IMR-90 (cell line): ENCODE data around the gene GALNT4. TPM values are rescaled to one million over a fixed set of nuclear protein-coding genes. Genes with fewer than 3 reads are reported as not detected.

Experiments
- ATAC-seq: fragments of 200-7000 bp; cut with Tn5 transposase; 2 replicates; pipeline ENCODE4 v1.9.1; 2020; ENCODE audit warnings: low read depth, mild to moderate bottlenecking, moderate library complexity
- BruUV-seq: library from RNA; stranded (reverse); fragments of 400-500 nt; replicated peaks from 2 replicates; lab custom pipeline; 2021; lab: Mats Ljungman, UMichigan
- CTCF ChIA-PET: fragments of 300-600 bp; formaldehyde crosslinking; extraction: SDS; loops from one replicate; lab custom pipeline; 2021; ENCODE audit warnings: antibody characterized with exemption; lab: Yijun Ruan, JAX
- POLR2A ChIA-PET: fragments of 300-600 bp; sonication (Branson Sonifier 250); formaldehyde crosslinking; loops from one replicate; lab custom pipeline; 2022; ENCODE audit warnings: antibody characterized with exemption; ENCODE audit not compliant: unreplicated experiment; lab: Charles Lee
- DNase-seq: peaks from one replicate; pipeline ENCODE4 v3.0.0; 2013
- H2AFZ ChIP-seq: replicated peaks from 2 replicates; pipeline ENCODE3; 2013; ENCODE audit warnings: low read length, mild to moderate bottlenecking; ENCODE audit not compliant: poor library complexity
- H2AK5ac ChIP-seq: 2 replicates; pipeline ENCODE4 v1.6.1; 2013; ENCODE audit warnings: low read depth, low read length, inconsistent platforms
- H2AK9ac ChIP-seq: replicated peaks from 2 replicates; pipeline ENCODE3; 2013; ENCODE audit warnings: mild to moderate bottlenecking, low read depth, low read length, moderate library complexity; ENCODE audit not compliant: poor library complexity
- H2BK120ac ChIP-seq: 2 replicates; pipeline ENCODE4 v1.6.1; 2013; ENCODE audit warnings: low read depth, low read length, inconsistent platforms
- H2BK15ac ChIP-seq: 3 replicates; pipeline ENCODE4 v1.6.1; 2013; ENCODE audit warnings: low read depth, low read length, inconsistent platforms
- H2BK20ac ChIP-seq: 2 replicates; pipeline ENCODE4 v1.6.1; 2013; ENCODE audit warnings: low read depth, mild to moderate bottlenecking, inconsistent platforms, low read length, moderate library complexity
- H2BK5ac ChIP-seq: 2 replicates; pipeline ENCODE4 v1.6.1; 2013; ENCODE audit warnings: mild to moderate bottlenecking, low read depth, low read length, inconsistent platforms; ENCODE audit not compliant: poor library complexity, severe bottlenecking
- H3K14ac ChIP-seq: replicated peaks from 2 replicates; pipeline ENCODE4 v1.6.1; 2013; ENCODE audit warnings: low read depth, low read length, inconsistent platforms
- H3K18ac ChIP-seq: 2 replicates; pipeline ENCODE4 v1.6.1; 2013; ENCODE audit warnings: low read depth, low read length, control low read depth
- H3K23ac ChIP-seq: 2 replicates; pipeline ENCODE4 v1.6.1; 2013; ENCODE audit warnings: low read depth, low read length, inconsistent platforms
- H3K27ac ChIP-seq: 2 replicates; pipeline ENCODE4 v1.5.1; 2013; ENCODE audit warnings: mild to moderate bottlenecking, control low read depth, low read length; ENCODE audit not compliant: insufficient read depth
- H3K27me3 ChIP-seq: 2 replicates; pipeline ENCODE4 v1.6.1; 2013; ENCODE audit warnings: low read length; ENCODE audit not compliant: control insufficient read depth, insufficient read depth
- H3K36me3 ChIP-seq: 2 replicates; pipeline ENCODE4 v1.6.1; 2013; ENCODE audit warnings: low read length, mixed read lengths; ENCODE audit not compliant: control insufficient read depth, insufficient read depth
- H3K4ac ChIP-seq: 2 replicates; pipeline ENCODE4 v1.6.1; 2013; ENCODE audit warnings: low read depth, low read length, inconsistent platforms
- H3K4me1 ChIP-seq: 2 replicates; pipeline ENCODE4 v1.6.1; 2013; ENCODE audit warnings: low read length, mixed read lengths; ENCODE audit not compliant: control insufficient read depth, insufficient read depth
- H3K4me2 ChIP-seq: 2 replicates; pipeline ENCODE4 v1.6.1; 2013; ENCODE audit warnings: low read depth, mild to moderate bottlenecking, control low read depth, low read length, moderate library complexity
- H3K4me3 ChIP-seq: 2 replicates; pipeline ENCODE4 v1.5.1; 2013; ENCODE audit warnings: low read depth, mild to moderate bottlenecking, control low read depth, low read length, moderate library complexity; ENCODE audit not compliant: insufficient read depth
- H3K56ac ChIP-seq: 2 replicates; pipeline ENCODE4 v1.6.1; 2013; ENCODE audit warnings: low read length, inconsistent platforms; ENCODE audit not compliant: insufficient read depth; ENCODE audit errors: extremely low read depth
- H3K79me1 ChIP-seq, 2 experiments: 2 replicates each; pipeline ENCODE4 v1.6.1; 2013; ENCODE audit warnings: low read length in 2 of 2, inconsistent platforms in 1 of 2, low read depth in 1 of 2
- H3K9ac ChIP-seq: 2 replicates; pipeline ENCODE4 v1.6.1; 2013; ENCODE audit warnings: low read depth, low read length, control low read depth
- H3K9me1 ChIP-seq: 2 replicates; pipeline ENCODE4 v1.6.1; 2013; ENCODE audit warnings: low read length, inconsistent platforms; ENCODE audit not compliant: insufficient read depth
- H3K9me3 ChIP-seq: 2 replicates; pipeline ENCODE4 v1.6.1; 2013; ENCODE audit warnings: low read length; ENCODE audit not compliant: control insufficient read depth, insufficient read depth
- H4K20me1 ChIP-seq: 2 replicates; pipeline ENCODE4 v1.6.1; 2013; ENCODE audit warnings: low read length, inconsistent platforms; ENCODE audit not compliant: insufficient read depth
- H4K5ac ChIP-seq: 2 replicates; pipeline ENCODE4 v1.6.1; 2013; ENCODE audit warnings: mild to moderate bottlenecking, low read depth, low read length, control low read depth
- H4K8ac ChIP-seq, 2 experiments: 2 replicates each; pipeline ENCODE4 v1.6.1; 2013; ENCODE audit warnings: low read depth in 2 of 2, low read length in 2 of 2, control low read depth in 1 of 2, inconsistent platforms in 1 of 2
- H4K91ac ChIP-seq: 2 replicates; pipeline ENCODE4 v1.6.1; 2013; ENCODE audit warnings: low read depth, low read length, inconsistent platforms; ENCODE audit not compliant: insufficient read depth
- CHD1 ChIP-seq: IDR thresholded peaks from 2 replicates; pipeline ENCODE4 v1.6.1; 2012; ENCODE audit warnings: low read depth, low read length, improper control_type of control experiment
- NFE2L2 ChIP-seq: fragments of 150-350 bp; IDR thresholded peaks from 2 replicates; pipeline ENCODE4 v1.6.1; 2016; ENCODE audit warnings: low read depth, mild to moderate bottlenecking, low read length
- RCOR1 ChIP-seq: IDR thresholded peaks from 2 replicates; pipeline ENCODE4 v1.6.1; 2012; ENCODE audit warnings: mild to moderate bottlenecking, low read length, improper control_type of control experiment; ENCODE audit not compliant: insufficient replicate concordance
- SMC3 ChIP-seq: fragments of 150-350 bp; IDR thresholded peaks from 2 replicates; pipeline ENCODE4 v1.6.1; 2016; ENCODE audit warnings: low read depth, mild to moderate bottlenecking, antibody characterized with exemption, low read length, moderate library complexity
- WGBS, 2 experiments: methylation state at CpG; one replicate each; pipeline versions ENCODE4 v1.1.5 to v1.1.7; 2013; ENCODE audit warnings: missing lambda C conversion rate in 2 of 2; ENCODE audit not compliant: insufficient read length in 1 of 2; ENCODE audit errors: extremely low coverage in 2 of 2; 5-methylcytosine and 5-hydroxymethylcytosine counted together
- dilution Hi-C: fragments of 300-500 bp; cut with HindIII; formaldehyde crosslinking; loops from one replicate; pipeline ENCODE4 v1.14.3; 2018; ENCODE audit warnings: low sequenced_read_pairs; ENCODE audit not compliant: unreplicated experiment
- in situ Hi-C: fragments of 300-500 bp; cut with MboI; formaldehyde crosslinking; loops from 3 replicates; pipeline ENCODE4 v1.14.3; 2019; ENCODE audit warnings: low sequenced_read_pairs, inconsistent platforms, mixed read lengths
- intact Hi-C: fragments of 100-400 bp; cut with micrococcal nuclease; formaldehyde crosslinking; loops from 2 replicates; pipeline ENCODE4 v1.10.0; 2022
- polyA plus RNA-seq, 3 experiments: library from polyadenylated mRNA; depleted of rRNA; stranded (reverse); fragments of >200 nt; gene quantifications; 2 replicates each; pipeline ENCODE4 v1.2.3, GENCODE V29; 2012; ENCODE audit warnings: low replicate concordance in 1 of 3
- total RNA-seq: library from RNA; depleted of rRNA; stranded (reverse); fragments of >200 nt; gene quantifications from 2 replicates; pipeline ENCODE4 v1.2.3, GENCODE V29; 2012
- TF ChIP-seq, protein P1 (sequence below): fragments of 150-350 bp; IDR thresholded peaks from 2 replicates; pipeline ENCODE4 v1.6.1; 2016; ENCODE audit warnings: low read depth, mild to moderate bottlenecking, low read length, moderate library complexity, borderline replicate concordance

The GALNT4 gene
- total and polyA plus RNA-seq, 2 of the 4 experiments (the other 2 are of a cell fraction) = 2.6 to 9.0 TPM

- no TSS peak for BruUV-seq
- H2BK5ac ChIP-seq = no peak overlapping the region
- no peak overlapping the region for H3K14ac ChIP-seq
- H2BK120ac ChIP-seq = no peak overlapping the region
- H4K20me1 ChIP-seq = no peaks in the 10 kb centered on the region
- no peak overlapping the region for H2AK9ac ChIP-seq
- DNase-seq (no peak), ATAC-seq (no peak; the same call in 1 of the 2 replicates)
- no CpG with 5 or more reads among the region's 1 CpG for WGBS, 2 experiments
- no peak overlapping the region for H2AFZ ChIP-seq
- CTCF ChIA-PET = no interaction called here
- in situ Hi-C loops = no loop called here
- no peaks in the 10 kb centered on the region for H3K9me3 ChIP-seq
- H3K9me1 ChIP-seq = no peaks in the 10 kb centered on the region
- TF ChIP-seq NFE2L2 (no peak), CHD1 (no peak), RCOR1 (no peak), SMC3 (no peak)
- TF ChIP-seq, protein P1, sequence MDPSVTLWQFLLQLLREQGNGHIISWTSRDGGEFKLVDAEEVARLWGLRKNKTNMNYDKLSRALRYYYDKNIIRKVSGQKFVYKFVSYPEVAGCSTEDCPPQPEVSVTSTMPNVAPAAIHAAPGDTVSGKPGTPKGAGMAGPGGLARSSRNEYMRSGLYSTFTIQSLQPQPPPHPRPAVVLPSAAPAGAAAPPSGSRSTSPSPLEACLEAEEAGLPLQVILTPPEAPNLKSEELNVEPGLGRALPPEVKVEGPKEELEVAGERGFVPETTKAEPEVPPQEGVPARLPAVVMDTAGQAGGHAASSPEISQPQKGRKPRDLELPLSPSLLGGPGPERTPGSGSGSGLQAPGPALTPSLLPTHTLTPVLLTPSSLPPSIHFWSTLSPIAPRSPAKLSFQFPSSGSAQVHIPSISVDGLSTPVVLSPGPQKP = no peak
- H2BK20ac ChIP-seq = no peak overlapping the region
- no peaks in the 10 kb centered on the region for H3K27me3 ChIP-seq
- H4K5ac ChIP-seq = no peak overlapping the region
- H3K56ac ChIP-seq = no peak overlapping the region
- H3K18ac ChIP-seq = no peak overlapping the region
- H4K91ac ChIP-seq = no peak overlapping the region
- intact Hi-C loops = no loop called here
- no peak overlapping the region for H3K4me2 ChIP-seq
- no peak overlapping the region for H2AK5ac ChIP-seq
- H3K4ac ChIP-seq = no peak overlapping the region
- H2BK15ac ChIP-seq = no peak overlapping the region
- no peak overlapping the region for H3K23ac ChIP-seq
- H3K4me1 ChIP-seq = peaks cover 2% of the 10 kb centered on the region
- POLR2A ChIA-PET = no interaction called here
- peaks cover under 1% of the 10 kb centered on the region for H3K36me3 ChIP-seq
- H3K4me3 ChIP-seq = no peak overlapping the region
- dilution Hi-C loops = no loop called here
- H4K8ac ChIP-seq = no peak overlapping the region
- H3K9ac ChIP-seq = no peak overlapping the region
- H3K79me1 ChIP-seq = no peaks in the 10 kb centered on the region; a peak in 1 of 4 replicates
- H3K27ac ChIP-seq = no peak overlapping the region
Measured at GRCh38 chr12:89484470-89484869, 40.1 kb downstream of the GALNT4 start.
